ENCODE results near the gene THAP3. TPM values are rescaled to one million over a fixed set of nuclear protein-coding genes. Genes with fewer than 3 reads are reported as not detected.

THAP3 gene
- total RNA-seq, 4 donors from 2014 or later: 21.1 to 51.7 (median 33.7) TPM

DNA sequence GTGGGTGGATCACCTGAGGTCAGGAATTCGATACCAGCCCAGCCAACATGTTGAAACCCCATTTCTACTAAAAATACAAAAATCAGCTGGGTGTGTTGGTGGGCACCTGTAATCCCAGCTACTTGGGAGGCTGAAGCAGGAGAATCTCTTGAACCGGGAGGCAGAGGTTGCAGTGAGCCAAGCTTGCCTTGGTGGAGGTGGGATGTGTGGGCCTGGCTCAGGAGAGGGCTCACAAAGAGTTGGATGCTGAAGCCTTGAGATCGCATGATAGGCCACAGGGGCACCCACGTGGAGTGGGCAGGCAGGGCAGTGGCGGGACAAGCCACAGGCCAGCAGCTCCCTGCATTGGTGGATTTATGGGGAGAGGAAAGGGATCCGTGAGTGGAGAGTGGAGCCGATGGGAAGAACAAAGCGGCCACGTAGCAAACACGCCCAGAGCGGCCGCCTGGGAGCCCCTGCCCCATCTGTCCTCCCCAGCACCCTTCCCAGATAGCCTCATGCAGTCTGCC, 4.4 kb downstream of the THAP3 start:
- TF ChIP-seq, protein P1, sequence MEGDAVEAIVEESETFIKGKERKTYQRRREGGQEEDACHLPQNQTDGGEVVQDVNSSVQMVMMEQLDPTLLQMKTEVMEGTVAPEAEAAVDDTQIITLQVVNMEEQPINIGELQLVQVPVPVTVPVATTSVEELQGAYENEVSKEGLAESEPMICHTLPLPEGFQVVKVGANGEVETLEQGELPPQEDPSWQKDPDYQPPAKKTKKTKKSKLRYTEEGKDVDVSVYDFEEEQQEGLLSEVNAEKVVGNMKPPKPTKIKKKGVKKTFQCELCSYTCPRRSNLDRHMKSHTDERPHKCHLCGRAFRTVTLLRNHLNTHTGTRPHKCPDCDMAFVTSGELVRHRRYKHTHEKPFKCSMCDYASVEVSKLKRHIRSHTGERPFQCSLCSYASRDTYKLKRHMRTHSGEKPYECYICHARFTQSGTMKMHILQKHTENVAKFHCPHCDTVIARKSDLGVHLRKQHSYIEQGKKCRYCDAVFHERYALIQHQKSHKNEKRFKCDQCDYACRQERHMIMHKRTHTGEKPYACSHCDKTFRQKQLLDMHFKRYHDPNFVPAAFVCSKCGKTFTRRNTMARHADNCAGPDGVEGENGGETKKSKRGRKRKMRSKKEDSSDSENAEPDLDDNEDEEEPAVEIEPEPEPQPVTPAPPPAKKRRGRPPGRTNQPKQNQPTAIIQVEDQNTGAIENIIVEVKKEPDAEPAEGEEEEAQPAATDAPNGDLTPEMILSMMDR (IDR thresholded peaks at IDR 0.05; ENCODE audit: low read depth): no peak

DNA sequence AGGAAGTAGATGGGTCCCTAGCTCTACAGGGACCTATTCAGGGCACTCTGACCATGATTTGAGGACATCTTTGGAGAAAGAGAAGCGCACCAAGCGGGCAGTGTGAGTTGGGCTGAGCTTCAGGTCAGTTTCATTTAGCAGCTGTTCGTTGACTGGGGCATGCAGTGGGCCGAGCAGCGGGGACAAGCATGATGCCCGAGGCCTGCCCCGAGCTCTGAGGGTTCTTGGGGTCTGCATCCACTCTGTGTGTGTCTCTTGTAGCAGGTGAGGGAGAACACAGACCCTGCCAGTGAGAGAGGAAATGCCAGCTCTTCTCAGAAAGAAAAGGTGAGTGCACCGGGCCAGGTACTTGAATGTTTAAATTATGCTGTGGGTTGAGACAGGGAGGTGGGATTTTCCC, 5.4 kb downstream of the THAP3 start:
- TF ChIP-seq, protein P1 (IDR thresholded peaks at IDR 0.05; ENCODE audit: low read depth): no peak

DNA sequence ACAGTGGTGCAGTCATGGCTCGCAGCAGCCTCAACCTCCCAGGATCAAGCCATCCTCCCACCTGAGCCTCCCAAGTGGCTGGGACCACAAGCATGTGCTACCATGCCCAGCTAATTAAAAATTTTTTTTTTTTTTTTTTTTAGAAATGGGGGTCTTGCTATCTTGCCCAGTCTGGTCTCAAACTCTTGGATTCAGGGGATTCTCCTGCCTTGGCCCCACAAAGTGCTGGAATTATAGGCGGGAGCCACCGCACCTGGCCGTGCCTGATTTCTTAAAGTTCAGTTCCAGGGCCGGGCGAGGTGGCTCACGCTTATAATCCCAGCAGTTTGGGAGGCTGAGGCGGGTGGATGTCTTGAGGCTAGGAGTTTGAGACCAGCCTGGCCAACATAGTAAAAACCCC, 6.4 kb downstream of the THAP3 start:
- TF ChIP-seq, protein P1 (IDR thresholded peaks at IDR 0.05; ENCODE audit: low read depth): no peak

DNA sequence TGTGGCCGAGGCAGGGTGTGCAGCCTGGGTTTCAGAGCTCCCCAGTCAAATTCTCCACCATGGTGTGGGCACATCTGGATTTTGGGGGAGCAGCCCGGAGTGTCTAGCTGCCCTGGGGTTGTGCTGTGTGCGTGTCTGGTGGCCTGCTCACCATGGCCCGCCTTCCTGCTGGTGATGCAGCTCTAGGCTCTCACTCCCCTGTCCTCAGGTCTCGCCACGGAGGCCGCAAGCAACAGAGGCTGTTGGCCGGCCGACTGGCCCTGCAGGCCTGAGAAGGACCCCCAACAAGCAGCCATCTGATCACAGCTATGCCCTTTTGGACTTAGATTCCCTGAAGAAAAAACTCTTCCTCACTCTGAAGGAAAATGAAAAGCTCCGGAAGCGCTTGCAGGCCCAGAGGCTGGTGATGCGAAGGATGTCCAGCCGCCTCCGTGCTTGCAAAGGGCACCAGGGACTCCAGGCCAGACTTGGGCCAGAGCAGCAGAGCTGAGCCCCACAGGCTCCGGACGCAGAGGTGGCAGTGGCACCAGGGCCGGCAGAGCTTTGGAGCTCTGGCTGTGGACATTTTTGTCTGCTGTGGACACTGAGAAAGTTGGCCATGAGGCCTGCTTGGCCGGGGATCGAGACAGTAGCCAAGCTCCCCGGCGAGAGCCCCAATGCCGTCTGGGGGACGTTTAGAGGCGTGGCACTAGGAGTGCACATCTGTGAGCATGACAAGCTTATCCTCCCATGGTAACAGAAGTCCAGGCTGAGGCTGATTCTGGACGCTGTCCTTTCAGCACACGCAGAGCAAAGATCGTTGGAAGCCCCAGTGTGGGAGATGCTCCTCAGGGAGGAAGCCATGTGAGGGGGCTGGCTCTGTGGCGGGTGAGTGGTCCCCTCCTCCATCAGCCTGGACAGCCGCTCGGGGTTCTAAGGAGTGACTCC, 8.2 kb downstream of the THAP3 start:
- TF ChIP-seq, protein P1 (IDR thresholded peaks at IDR 0.05; ENCODE audit: low read depth): no peak

DNA sequence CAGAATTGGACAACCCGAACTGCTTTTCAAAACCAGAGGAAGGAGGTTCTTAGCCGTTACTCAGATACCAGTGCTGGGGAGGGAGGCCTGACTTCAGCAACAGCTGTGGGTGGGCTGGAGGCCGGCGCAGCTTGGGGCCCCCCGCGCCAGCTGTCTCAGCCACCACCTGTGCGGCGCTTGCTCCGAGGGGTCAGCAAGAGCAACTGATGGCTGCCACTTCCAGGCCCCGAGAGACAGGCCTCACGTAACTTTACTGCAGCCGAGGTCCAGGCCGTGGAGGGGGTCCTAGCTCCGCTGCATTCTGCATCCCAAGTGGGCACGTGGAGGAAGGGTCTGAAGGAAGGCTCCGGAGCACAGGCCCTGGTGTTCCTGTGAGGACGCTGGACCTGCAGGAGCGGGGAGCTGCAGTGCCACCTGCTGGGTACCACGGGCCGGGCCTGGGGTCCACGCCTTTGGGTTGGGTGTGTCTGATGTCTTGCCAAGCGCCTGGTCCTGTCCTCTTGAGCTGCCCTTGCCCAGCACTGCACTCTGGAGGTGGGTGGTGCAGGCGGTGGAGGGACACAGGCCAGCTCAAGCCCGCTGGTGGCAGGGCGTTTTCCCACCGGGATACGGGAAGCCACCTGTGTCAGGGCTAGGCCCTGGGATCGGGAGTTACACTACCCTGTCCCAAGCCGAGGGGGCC, 9.8 kb downstream of the THAP3 start:
- TF ChIP-seq, protein P1 (IDR thresholded peaks at IDR 0.05; ENCODE audit: low read depth): no peak

DNA sequence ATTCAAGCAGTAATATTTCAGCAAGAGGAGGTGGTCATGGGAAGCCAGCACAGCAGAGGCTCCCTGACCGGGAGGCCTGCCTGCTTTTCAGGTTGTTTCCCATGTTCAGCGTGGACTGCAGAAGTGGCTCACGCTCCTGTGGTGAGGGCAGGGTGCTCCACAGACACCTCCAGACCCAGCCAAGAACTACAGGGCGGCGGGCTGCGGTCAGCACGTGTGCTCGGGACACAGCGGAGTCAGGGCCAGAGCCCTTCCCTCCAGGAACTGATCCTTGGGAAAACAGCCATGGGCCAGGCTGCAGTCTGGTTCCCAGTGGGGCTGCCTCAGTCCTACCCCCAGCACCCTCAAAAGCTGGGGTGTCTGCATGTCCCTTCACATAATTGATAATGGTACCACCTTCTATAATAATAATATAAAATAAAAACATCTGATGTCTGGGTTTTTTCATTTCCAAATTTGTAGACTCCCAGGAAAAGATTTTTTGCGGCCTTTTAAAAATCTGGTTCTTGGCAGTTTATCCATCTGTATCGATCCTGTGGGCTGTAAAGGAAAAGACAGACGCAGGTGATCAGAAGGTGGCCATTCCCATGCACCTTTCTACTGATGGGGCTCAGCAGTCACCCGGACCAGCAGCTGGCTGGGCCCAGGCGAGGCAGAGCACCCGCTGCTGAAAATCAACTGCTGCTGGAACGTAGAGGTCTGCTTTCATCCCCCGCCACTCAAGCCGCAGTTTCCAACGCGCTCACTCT, 10.7 kb downstream of the THAP3 start:
- TF ChIP-seq, protein P1 (IDR thresholded peaks at IDR 0.05; ENCODE audit: low read depth): no peak
